PFSK-1 (cell line): ENCODE measurements around the gene PCSK5.

Experiments used
- FOXP2 ChIP-seq: optimal IDR thresholded peaks from 2 replicates; pipeline ENCODE3; 2011; ENCODE audit warnings: borderline replicate concordance, control low read depth, inconsistent platforms; ENCODE audit not compliant: insufficient read depth; ENCODE audit errors: extremely low read length, extremely low read depth
- POLR2AphosphoS5 ChIP-seq: IDR thresholded peaks from 2 replicates; pipeline ENCODE4 v1.6.1; 2012; ENCODE audit warnings: low read depth, mild to moderate bottlenecking, control low read depth, low read length, moderate library complexity
- SIN3A ChIP-seq: IDR thresholded peaks from 2 replicates; pipeline ENCODE4 v1.6.1; 2012; ENCODE audit warnings: mild to moderate bottlenecking, low read length, moderate library complexity, borderline replicate concordance; ENCODE audit not compliant: insufficient read depth
- TAF1 ChIP-seq: IDR thresholded peaks from 2 replicates; pipeline ENCODE4 v1.6.1; 2012; ENCODE audit warnings: low read length, control low read depth, borderline replicate concordance; ENCODE audit not compliant: insufficient read depth
- TF ChIP-seq, protein P1 (sequence below), 2 experiments: IDR thresholded peaks; 2 replicates each; pipeline versions ENCODE4 v1.6.1 to v1.8.0; 2011 to 2012; ENCODE audit warnings: low read depth in 2 of 2, low read length in 2 of 2, control low read depth in 1 of 2, inconsistent platforms in 1 of 2, mild to moderate bottlenecking in 1 of 2, moderate library complexity in 1 of 2; ENCODE audit not compliant: insufficient read depth in 1 of 2

Gene PCSK5

DNA sequence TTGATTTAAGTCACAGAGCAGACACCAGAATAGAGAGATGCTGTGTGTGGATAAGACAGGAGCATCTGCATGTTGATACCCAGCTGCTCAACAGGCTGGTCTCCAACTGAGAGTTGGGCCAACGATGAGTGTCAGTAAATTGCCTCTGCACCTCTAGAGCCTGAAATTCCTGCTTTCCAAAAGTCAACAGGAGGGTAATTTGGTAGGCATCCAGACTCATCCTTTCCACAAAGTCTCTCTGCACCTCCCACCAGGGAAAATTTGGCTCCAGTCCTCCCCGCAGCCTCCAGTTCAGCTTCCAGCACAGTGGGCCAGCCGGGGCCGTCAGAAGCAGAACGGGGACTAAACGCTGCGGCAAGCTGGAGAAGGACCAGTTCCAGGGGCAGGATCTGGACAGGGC, 366.8 kb downstream of the PCSK5 start:
- TF ChIP-seq POLR2AphosphoS5 (no peak), TAF1 (no peak), SIN3A (no peak), FOXP2 (no peak)
- TF ChIP-seq, protein P1, sequence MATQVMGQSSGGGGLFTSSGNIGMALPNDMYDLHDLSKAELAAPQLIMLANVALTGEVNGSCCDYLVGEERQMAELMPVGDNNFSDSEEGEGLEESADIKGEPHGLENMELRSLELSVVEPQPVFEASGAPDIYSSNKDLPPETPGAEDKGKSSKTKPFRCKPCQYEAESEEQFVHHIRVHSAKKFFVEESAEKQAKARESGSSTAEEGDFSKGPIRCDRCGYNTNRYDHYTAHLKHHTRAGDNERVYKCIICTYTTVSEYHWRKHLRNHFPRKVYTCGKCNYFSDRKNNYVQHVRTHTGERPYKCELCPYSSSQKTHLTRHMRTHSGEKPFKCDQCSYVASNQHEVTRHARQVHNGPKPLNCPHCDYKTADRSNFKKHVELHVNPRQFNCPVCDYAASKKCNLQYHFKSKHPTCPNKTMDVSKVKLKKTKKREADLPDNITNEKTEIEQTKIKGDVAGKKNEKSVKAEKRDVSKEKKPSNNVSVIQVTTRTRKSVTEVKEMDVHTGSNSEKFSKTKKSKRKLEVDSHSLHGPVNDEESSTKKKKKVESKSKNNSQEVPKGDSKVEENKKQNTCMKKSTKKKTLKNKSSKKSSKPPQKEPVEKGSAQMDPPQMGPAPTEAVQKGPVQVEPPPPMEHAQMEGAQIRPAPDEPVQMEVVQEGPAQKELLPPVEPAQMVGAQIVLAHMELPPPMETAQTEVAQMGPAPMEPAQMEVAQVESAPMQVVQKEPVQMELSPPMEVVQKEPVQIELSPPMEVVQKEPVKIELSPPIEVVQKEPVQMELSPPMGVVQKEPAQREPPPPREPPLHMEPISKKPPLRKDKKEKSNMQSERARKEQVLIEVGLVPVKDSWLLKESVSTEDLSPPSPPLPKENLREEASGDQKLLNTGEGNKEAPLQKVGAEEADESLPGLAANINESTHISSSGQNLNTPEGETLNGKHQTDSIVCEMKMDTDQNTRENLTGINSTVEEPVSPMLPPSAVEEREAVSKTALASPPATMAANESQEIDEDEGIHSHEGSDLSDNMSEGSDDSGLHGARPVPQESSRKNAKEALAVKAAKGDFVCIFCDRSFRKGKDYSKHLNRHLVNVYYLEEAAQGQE (IDR thresholded peaks at IDR 0.05; ENCODE audit: insufficient read depth in 1 of 2, low read depth in 2 of 2, low read length in 2 of 2), result no peak

DNA sequence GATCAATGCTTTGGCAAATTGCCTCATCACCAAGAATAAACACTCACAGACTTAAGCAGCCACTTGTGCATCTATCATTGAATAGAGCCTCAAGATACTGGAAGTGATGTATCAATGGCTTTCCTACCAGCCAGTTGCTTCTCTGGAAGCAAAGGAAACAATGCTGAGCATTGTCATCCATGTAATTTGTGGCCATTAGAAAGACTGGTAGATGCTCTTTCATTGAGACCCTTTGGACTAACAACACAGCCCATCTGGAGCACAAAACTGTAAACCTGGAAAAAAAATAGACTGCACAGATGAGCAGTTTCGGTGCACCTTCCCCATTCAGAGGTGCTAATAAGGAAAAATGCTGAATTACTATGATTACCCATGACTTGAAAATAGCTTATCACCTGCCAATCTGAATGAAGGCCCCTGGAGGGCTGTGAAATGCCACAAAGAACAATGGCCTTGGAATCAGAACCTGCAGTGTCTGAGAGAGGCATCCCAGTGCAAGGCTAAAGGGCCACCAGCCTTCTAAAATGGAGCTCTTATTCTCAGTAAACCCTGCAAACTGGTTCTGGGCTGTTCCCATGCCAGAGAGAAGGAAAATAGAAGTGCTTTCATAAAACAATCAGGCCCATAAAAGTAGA, 376.3 kb downstream of the PCSK5 start:
- TF ChIP-seq, protein P1 (IDR thresholded peaks at IDR 0.05; ENCODE audit: insufficient read depth in 1 of 2, low read depth in 2 of 2, low read length in 2 of 2), result no peak
- TF ChIP-seq TAF1, result no peak
- TF ChIP-seq SIN3A, result no peak
- no peak for TF ChIP-seq POLR2AphosphoS5
- TF ChIP-seq FOXP2, result no peak

DNA sequence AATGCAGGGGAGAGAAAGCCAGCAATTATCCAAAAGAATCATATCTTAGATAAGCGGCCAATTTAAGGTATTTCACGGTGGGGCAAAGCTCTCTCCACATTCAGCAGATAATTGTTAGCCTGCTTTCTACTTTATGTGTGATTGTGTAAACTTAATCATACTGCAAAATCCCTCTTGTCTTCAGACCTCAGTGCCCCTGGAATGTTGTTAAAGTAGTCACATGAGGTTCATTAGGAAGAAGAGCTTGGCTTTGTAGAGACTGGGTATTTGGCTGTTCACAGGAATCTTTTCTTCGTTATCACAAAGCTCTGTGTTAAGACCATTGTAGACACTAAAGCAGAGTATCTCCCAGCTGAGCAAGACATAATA, 376.8 kb downstream of the PCSK5 start:
- TF ChIP-seq, protein P1 (IDR thresholded peaks at IDR 0.05; ENCODE audit: insufficient read depth in 1 of 2, low read depth in 2 of 2, low read length in 2 of 2), result no peak
- no peak for TF ChIP-seq SIN3A

DNA sequence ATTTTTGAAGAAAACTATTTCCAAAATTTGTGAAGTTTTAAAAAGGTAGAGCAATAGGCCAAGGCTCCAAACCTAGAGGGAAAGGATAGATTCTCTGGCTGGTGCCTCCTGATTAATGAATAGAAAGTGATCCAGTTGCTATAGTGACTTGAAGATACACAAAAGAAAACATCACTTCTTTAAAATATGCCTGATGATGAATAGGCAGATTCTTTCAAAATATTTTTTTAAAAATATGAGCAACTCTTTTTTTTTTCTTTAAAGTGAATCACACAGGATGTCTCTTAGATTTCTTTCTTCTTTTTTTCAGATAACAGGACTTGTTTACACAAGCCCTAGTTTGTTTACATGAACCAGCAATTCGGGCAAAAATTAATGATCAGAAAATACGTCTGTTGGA, 379.3 kb downstream of the PCSK5 start:
- TF ChIP-seq, protein P1 (IDR thresholded peaks at IDR 0.05; ENCODE audit: insufficient read depth in 1 of 2, low read depth in 2 of 2, low read length in 2 of 2), result no peak
- TF ChIP-seq TAF1 (no peak), POLR2AphosphoS5 (no peak), SIN3A (no peak), FOXP2 (no peak)

DNA sequence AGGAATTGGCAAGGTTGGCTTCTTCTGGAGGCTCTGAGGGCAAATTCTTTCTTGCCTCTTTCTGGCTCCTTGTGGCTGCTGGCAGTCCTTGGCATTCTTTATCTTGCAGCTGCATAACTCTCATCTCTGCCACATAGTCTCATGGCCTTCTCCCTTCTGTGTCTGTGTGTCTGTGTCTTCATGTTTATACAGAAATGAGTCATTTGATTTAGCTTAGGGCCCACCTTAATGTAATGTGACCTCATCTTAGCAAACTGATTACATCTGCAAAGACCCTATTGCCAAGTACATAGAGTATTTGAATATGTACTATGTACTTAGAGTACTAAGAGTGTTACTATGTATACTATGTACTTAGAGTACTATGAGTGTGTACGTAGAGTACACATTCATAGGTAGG, 381.3 kb downstream of the PCSK5 start:
- no peak for TF ChIP-seq FOXP2
- no peak for TF ChIP-seq TAF1
- TF ChIP-seq, protein P1 (IDR thresholded peaks at IDR 0.05; ENCODE audit: insufficient read depth in 1 of 2, low read depth in 2 of 2, low read length in 2 of 2), result no peak
